Activated gamma-delta T cell treated with anti-CD3 and anti-CD28 coated beads, Interleukin-2, amount 50 U/mL, for 16 hours (primary cell): ENCODE results near the gene TYW1.
"Not testable (repeated sequence)": the region's sequence is repeated elsewhere in the genome, so short reads cannot be mapped to it uniquely, and the experiment has no call there.

Experiments
- DNase-seq: peaks from one replicate; pipeline ENCODE4 v3.0.0-alpha.2; 2020; ENCODE audit warnings: low read depth

Gene TYW1

GRCh38 chr7:67189801-67190465 is 193.3 kb downstream of the TYW1 start:
- DNase-seq = not testable (repeated sequence)

- DNase-seq = not testable (repeated sequence)
Measured at GRCh38 chr7:67191002-67191720, 194.5 kb downstream of the TYW1 start.

GRCh38 chr7:67192123-67192702 is 195.6 kb downstream of the TYW1 start:
- not testable (repeated sequence) for DNase-seq

- not testable (repeated sequence) for DNase-seq
Measured at GRCh38 chr7:67192889-67193613, 196.4 kb downstream of the TYW1 start.

GRCh38 chr7:67196176-67196575 is 199.5 kb downstream of the TYW1 start:
- not testable (repeated sequence) for DNase-seq

- not testable (repeated sequence) for DNase-seq
Measured at GRCh38 chr7:67198865-67199526, 202.4 kb downstream of the TYW1 start.

GRCh38 chr7:67205772-67206171 is 209.1 kb downstream of the TYW1 start:
- DNase-seq = not testable (repeated sequence)

GRCh38 chr7:67206452-67206851 is 209.8 kb downstream of the TYW1 start:
- DNase-seq = no peak

- DNase-seq = not testable (repeated sequence)
Measured at GRCh38 chr7:67208656-67209055, 212.0 kb downstream of the TYW1 start.

- DNase-seq = no peak
Measured at GRCh38 chr7:67209256-67209655, 212.6 kb downstream of the TYW1 start.

- no peak for DNase-seq
Measured at GRCh38 chr7:67210567-67210966, 213.9 kb downstream of the TYW1 start.

GRCh38 chr7:67211650-67212330 is 215.2 kb downstream of the TYW1 start:
- not testable (repeated sequence) for DNase-seq

- not testable (repeated sequence) for DNase-seq
Measured at GRCh38 chr7:67213038-67213437, 216.4 kb downstream of the TYW1 start.

- not testable (repeated sequence) for DNase-seq
Measured at GRCh38 chr7:67223551-67223950, 226.9 kb downstream of the TYW1 start.

- not testable (repeated sequence) for DNase-seq
Measured at GRCh38 chr7:67226340-67226907, 229.8 kb downstream of the TYW1 start.

GRCh38 chr7:67226967-67227366 is 230.3 kb downstream of the TYW1 start:
- DNase-seq = not testable (repeated sequence)

- not testable (repeated sequence) for DNase-seq
Measured at GRCh38 chr7:67229018-67229417, 232.4 kb downstream of the TYW1 start.

GRCh38 chr7:67230029-67230428 is 233.4 kb downstream of the TYW1 start:
- not testable (repeated sequence) for DNase-seq

GRCh38 chr7:67233506-67233905 is 236.9 kb downstream of the TYW1 start:
- DNase-seq = not testable (repeated sequence)

GRCh38 chr7:67236216-67236615 is 239.6 kb downstream of the TYW1 start:
- not testable (repeated sequence) for DNase-seq

- DNase-seq = not testable (repeated sequence)
Measured at GRCh38 chr7:67242871-67243270, 246.2 kb downstream of the TYW1 start.
